Stimulated activated CD4-positive, alpha-beta T cell treated with anti-CD3 and anti-CD28 coated beads, Interleukin-2, amount 100 ng/mL, for 24 hours (primary cell): Measurements from ENCODE around the gene CPB1.
"Not testable (repeated sequence)": the region's sequence is repeated elsewhere in the genome, so short reads cannot be mapped to it uniquely, and the experiment has no call there.

ENCODE experiments used
- DNase-seq, 2 donors: peaks; one replicate each; pipeline ENCODE4 v3.0.0-alpha.2; 2020

CPB1 gene

GRCh38 chr3:148827585-148827984 is at the start of gene CPB1:
Gene CPB1 (plus strand): TSS chr3:148827811. CDS start chr3:148827824, 13 bp downstream.
- no peak for DNase-seq

- no peak for DNase-seq
These were observed 48.7 kb upstream of the CPB1 start for GRCh38 chr3:148778926-148779325.

- DNase-seq, result not testable (repeated sequence)
These were observed 42.6 kb upstream of the CPB1 start for GRCh38 chr3:148785026-148785425.

GRCh38 chr3:148786159-148786558 is 41.5 kb upstream of the CPB1 start:
- not testable (repeated sequence) for DNase-seq

GRCh38 chr3:148789146-148789545 is 38.5 kb upstream of the CPB1 start:
- DNase-seq, result no peak

GRCh38 chr3:148789906-148790305 is 37.7 kb upstream of the CPB1 start:
- no peak for DNase-seq

- DNase-seq, result no peak
These were observed 37.2 kb upstream of the CPB1 start for GRCh38 chr3:148790370-148790769.

GRCh38 chr3:148790851-148791735 is 36.5 kb upstream of the CPB1 start:
- no peak for DNase-seq

GRCh38 chr3:148791920-148792319 is 35.7 kb upstream of the CPB1 start:
- DNase-seq, result no peak

GRCh38 chr3:148792516-148792915 is 35.1 kb upstream of the CPB1 start:
- no peak for DNase-seq

- DNase-seq, result no peak
These were observed 30.8 kb upstream of the CPB1 start for GRCh38 chr3:148796799-148797198.

- no peak for DNase-seq
These were observed 29.8 kb upstream of the CPB1 start for GRCh38 chr3:148797795-148798194.

- DNase-seq, result no peak
These were observed 27.2 kb upstream of the CPB1 start for GRCh38 chr3:148800414-148800813.

- DNase-seq, result no peak
These were observed 17.8 kb upstream of the CPB1 start for GRCh38 chr3:148809835-148810234.

- no peak for DNase-seq
These were observed 12.1 kb upstream of the CPB1 start for GRCh38 chr3:148815316-148816110.

GRCh38 chr3:148816427-148816826 is 11.2 kb upstream of the CPB1 start:
- DNase-seq, result no peak

- no peak for DNase-seq
These were observed 10.6 kb upstream of the CPB1 start for GRCh38 chr3:148816981-148817525.

GRCh38 chr3:148820361-148821245 is 7.0 kb upstream of the CPB1 start:
- no peak for DNase-seq

GRCh38 chr3:148823026-148823425 is 4.6 kb upstream of the CPB1 start:
- DNase-seq, result no peak

GRCh38 chr3:148825476-148825875 is 2.1 kb upstream of the CPB1 start:
- no peak for DNase-seq

- no peak for DNase-seq
These were observed 602 bp downstream of the CPB1 start for GRCh38 chr3:148828136-148828690.

GRCh38 chr3:148829926-148830325 is 2.3 kb downstream of the CPB1 start:
- DNase-seq, result no peak
